ENCODE measurements around the gene FGR.

- no peak for TF ChIP-seq CTCF (conservative IDR thresholded peaks at IDR 0.05 in 1 of 2, IDR thresholded peaks at IDR 0.05 in 1 of 2; ENCODE audit: extremely low read depth in 1 of 2, insufficient read depth in 1 of 2, low read depth in 1 of 2, low read length in 2 of 2)
- no peak for TF ChIP-seq EZH2 (IDR thresholded peaks at IDR 0.05; ENCODE audit: borderline replicate concordance, low read length)
These were observed 37.3 kb downstream of the FGR start for GRCh38 chr1:27597516-27598294.
